Measurements from ENCODE around the gene UBE2J2. TPM values are rescaled to one million over a fixed set of nuclear protein-coding genes. Genes with fewer than 3 reads are reported as not detected.

Gene UBE2J2
- 49.7 and 51.0 TPM in 2 replicates for total RNA-seq (2014; rRNA removed; shearing (Covaris generic))
- 63.5 and 68.0 TPM in 2 replicates for polyA plus RNA-seq (2016; fragmentation: Nextera tagmentation; extraction: Ambion mirVana)

GRCh38 chr1:1273512-1274298 lies at the start of gene UBE2J2:
Gene UBE2J2, minus strand, starts transcription at chr1:1273854. Its CDS starts 5,862 bp downstream, at chr1:1267992.
- Histone ChIP-seq H3K27ac (peak within 1 kb of the TSS; percentile 72), H2AFZ (peak within 1 kb of the TSS; percentile 72), H3K4me3 (peak within 1 kb of the TSS; percentile 96), H4K20me1 (ENCODE audit: insufficient read depth) (no peaks in the 10 kb centered on the region), H3K9me2 (ENCODE audit: insufficient read depth) (no peaks in the 10 kb centered on the region), H3K9me3 (ENCODE audit: low read depth) (no peaks in the 10 kb centered on the region), H3K4me1 (ENCODE audit: insufficient read depth) (peaks cover 26% of the 10 kb centered on the region), H3K4me2 (ENCODE audit: unreplicated experiment) (peak within 1 kb of the TSS; percentile 78), H3K9ac (peak within 1 kb of the TSS; percentile 96), H3K79me2 (ENCODE audit: insufficient read depth) (peaks cover 48% of the 10 kb centered on the region), H3F3A (ENCODE audit: insufficient read depth) (no peaks in the 10 kb centered on the region), H3K36me3 (ENCODE audit: low read depth) (no peaks in the 10 kb centered on the region), H3K27me3 (replicated peaks; ENCODE audit: insufficient read depth) (no peaks in the 10 kb centered on the region)
- DNase-seq: peak; percentile 96
- in situ Hi-C loops (cut with MboI): no loop called here
- WGBS, 2 experiments (ENCODE audit: low coverage in 1 of 2, low lambda C conversion rate in 2 of 2, missing lambda C conversion rate in 2 of 2): 1 to 4% methylated on average over 40 to 50 of the region's 105 CpGs
- TF ChIP-seq EZH2 (IDR thresholded peaks at IDR 0.05; ENCODE audit: insufficient read depth, poor library complexity, severe bottlenecking): no peak
- TF ChIP-seq EZH2phosphoT487 (IDR thresholded peaks at IDR 0.05; ENCODE audit: insufficient read depth, low read depth): no peak

- Histone ChIP-seq H3K79me2 (ENCODE audit: insufficient read depth) (peaks cover 78% of the 10 kb centered on the region), H3K4me3 (peak overlapping the region; percentile 58; the same call in 1 of the 2 replicates), H3K9ac (peak overlapping the region; percentile 44; the same call in 1 of the 2 replicates), H3K4me1 (ENCODE audit: insufficient read depth) (peaks cover 22% of the 10 kb centered on the region), H3K27me3 (replicated peaks; ENCODE audit: insufficient read depth) (no peaks in the 10 kb centered on the region), H3K9me2 (ENCODE audit: insufficient read depth) (no peaks in the 10 kb centered on the region), H3K36me3 (ENCODE audit: low read depth) (peaks cover 4% of the 10 kb centered on the region; the same call in 1 of the 2 replicates), H3K4me2 (ENCODE audit: unreplicated experiment) (no peak overlapping the region), H3K27ac (no peak overlapping the region), H3K9me3 (ENCODE audit: low read depth) (no peaks in the 10 kb centered on the region), H2AFZ (no peak overlapping the region), H4K20me1 (ENCODE audit: insufficient read depth) (no peaks in the 10 kb centered on the region), H3F3A (ENCODE audit: insufficient read depth) (peaks cover 13% of the 10 kb centered on the region)
- in situ Hi-C loops (cut with MboI): no loop called here
- DNase-seq: no peak
- 79 to 83% methylated on average over 8 to 10 of the region's 10 CpGs for WGBS, 2 experiments (ENCODE audit: low coverage in 1 of 2, low lambda C conversion rate in 2 of 2, missing lambda C conversion rate in 2 of 2)
- no peak for TF ChIP-seq EZH2 (IDR thresholded peaks at IDR 0.05; ENCODE audit: insufficient read depth, poor library complexity, severe bottlenecking)
- no peak for TF ChIP-seq EZH2phosphoT487 (IDR thresholded peaks at IDR 0.05; ENCODE audit: insufficient read depth, low read depth)
Observed at GRCh38 chr1:1322952-1323351, 49.3 kb upstream of the UBE2J2 start.

GRCh38 chr1:1322418-1322817 lies 48.8 kb upstream of the UBE2J2 start:
- H3K9me2 ChIP-seq (ENCODE audit: insufficient read depth): no peaks in the 10 kb centered on the region
- no peak overlapping the region for H3K4me2 ChIP-seq (ENCODE audit: unreplicated experiment)
- no peaks in the 10 kb centered on the region for H3K27me3 ChIP-seq (replicated peaks; ENCODE audit: insufficient read depth)
- no peak overlapping the region for H2AFZ ChIP-seq
- H3K9ac ChIP-seq: no peak overlapping the region
- no peak overlapping the region for H3K4me3 ChIP-seq
- no peak overlapping the region for H3K27ac ChIP-seq
- peaks cover 18% of the 10 kb centered on the region for H3F3A ChIP-seq (ENCODE audit: insufficient read depth)
- peaks cover 4% of the 10 kb centered on the region; the same call in 1 of the 2 replicates for H3K36me3 ChIP-seq (ENCODE audit: low read depth)
- peaks cover 83% of the 10 kb centered on the region for H3K79me2 ChIP-seq (ENCODE audit: insufficient read depth)
- DNase-seq: no peak
- TF ChIP-seq EZH2 (IDR thresholded peaks at IDR 0.05; ENCODE audit: insufficient read depth, poor library complexity, severe bottlenecking) (no peak), EZH2phosphoT487 (IDR thresholded peaks at IDR 0.05; ENCODE audit: insufficient read depth, low read depth) (no peak)
- H3K4me1 ChIP-seq (ENCODE audit: insufficient read depth): peaks cover 26% of the 10 kb centered on the region
- in situ Hi-C loops (cut with MboI): no loop called here
- no peaks in the 10 kb centered on the region for H4K20me1 ChIP-seq (ENCODE audit: insufficient read depth)
- no peaks in the 10 kb centered on the region for H3K9me3 ChIP-seq (ENCODE audit: low read depth)
- 63 to 75% methylated on average over 4 to 14 of the region's 14 CpGs for WGBS, 2 experiments (ENCODE audit: low coverage in 1 of 2, low lambda C conversion rate in 2 of 2, missing lambda C conversion rate in 2 of 2)

- no peak overlapping the region for H3K4me2 ChIP-seq (ENCODE audit: unreplicated experiment)
- H3K27ac ChIP-seq: no peak overlapping the region
- no peaks in the 10 kb centered on the region for H4K20me1 ChIP-seq (ENCODE audit: insufficient read depth)
- H3K9me3 ChIP-seq (ENCODE audit: low read depth): no peaks in the 10 kb centered on the region
- DNase-seq: no peak
- in situ Hi-C loops (cut with MboI): no loop called here
- no peak overlapping the region for H2AFZ ChIP-seq
- H3K79me2 ChIP-seq (ENCODE audit: insufficient read depth): peaks cover 86% of the 10 kb centered on the region
- WGBS, 2 experiments (ENCODE audit: low coverage in 1 of 2, low lambda C conversion rate in 2 of 2, missing lambda C conversion rate in 2 of 2): 69 to 73% methylated on average over 8 of the region's 8 CpGs
- no peaks in the 10 kb centered on the region for H3K27me3 ChIP-seq (replicated peaks; ENCODE audit: insufficient read depth)
- no peak overlapping the region for H3K4me3 ChIP-seq
- TF ChIP-seq EZH2phosphoT487 (IDR thresholded peaks at IDR 0.05; ENCODE audit: insufficient read depth, low read depth): no peak
- TF ChIP-seq EZH2 (IDR thresholded peaks at IDR 0.05; ENCODE audit: insufficient read depth, poor library complexity, severe bottlenecking): no peak
- H3F3A ChIP-seq (ENCODE audit: insufficient read depth): peaks cover 27% of the 10 kb centered on the region
- H3K36me3 ChIP-seq (ENCODE audit: low read depth): peaks cover 4% of the 10 kb centered on the region; the same call in 1 of the 2 replicates
- H3K9ac ChIP-seq: peak overlapping the region; percentile 21; the same call in 1 of the 2 replicates
- peaks cover 26% of the 10 kb centered on the region for H3K4me1 ChIP-seq (ENCODE audit: insufficient read depth)
- no peaks in the 10 kb centered on the region for H3K9me2 ChIP-seq (ENCODE audit: insufficient read depth)
Observed at GRCh38 chr1:1321477-1321876, 47.8 kb upstream of the UBE2J2 start.
